ENCODE results near the gene RERE. TPM values are rescaled to one million over a fixed set of nuclear protein-coding genes. Genes with fewer than 3 reads are reported as not detected.

The RERE gene
- total RNA-seq, 4 donors from 2014 or later: 86.4 to 111 (median 103) TPM

- Histone ChIP-seq H3K27me3 (peaks cover 0 to 11% of the 10 kb centered on the region in 2 donors), H3K4me1 (peaks cover 0 to 29% (median 9%) of the 10 kb centered on the region in 4 donors), H3K36me3 (no peaks in the 10 kb centered on the region), H3K9me3 (no peaks in the 10 kb centered on the region), H3K4me3 (no peak overlapping the region), H3K27ac (no peak overlapping the region)
- no peak for DNase-seq (ENCODE audit: low spot score in 2 of 2)
- 88 to 95% methylated on average over 11 to 14 of the region's 14 CpGs for WGBS, 2 donors
- TF ChIP-seq EP300 (IDR thresholded peaks at IDR 0.05) (no peak), POLR2A (IDR thresholded peaks at IDR 0.05) (no peak)
- TF ChIP-seq, protein P1, sequence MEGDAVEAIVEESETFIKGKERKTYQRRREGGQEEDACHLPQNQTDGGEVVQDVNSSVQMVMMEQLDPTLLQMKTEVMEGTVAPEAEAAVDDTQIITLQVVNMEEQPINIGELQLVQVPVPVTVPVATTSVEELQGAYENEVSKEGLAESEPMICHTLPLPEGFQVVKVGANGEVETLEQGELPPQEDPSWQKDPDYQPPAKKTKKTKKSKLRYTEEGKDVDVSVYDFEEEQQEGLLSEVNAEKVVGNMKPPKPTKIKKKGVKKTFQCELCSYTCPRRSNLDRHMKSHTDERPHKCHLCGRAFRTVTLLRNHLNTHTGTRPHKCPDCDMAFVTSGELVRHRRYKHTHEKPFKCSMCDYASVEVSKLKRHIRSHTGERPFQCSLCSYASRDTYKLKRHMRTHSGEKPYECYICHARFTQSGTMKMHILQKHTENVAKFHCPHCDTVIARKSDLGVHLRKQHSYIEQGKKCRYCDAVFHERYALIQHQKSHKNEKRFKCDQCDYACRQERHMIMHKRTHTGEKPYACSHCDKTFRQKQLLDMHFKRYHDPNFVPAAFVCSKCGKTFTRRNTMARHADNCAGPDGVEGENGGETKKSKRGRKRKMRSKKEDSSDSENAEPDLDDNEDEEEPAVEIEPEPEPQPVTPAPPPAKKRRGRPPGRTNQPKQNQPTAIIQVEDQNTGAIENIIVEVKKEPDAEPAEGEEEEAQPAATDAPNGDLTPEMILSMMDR (IDR thresholded peaks at IDR 0.05): no peak
Observed at GRCh38 chr1:8315573-8316475, 501.6 kb downstream of the RERE start.

DNA sequence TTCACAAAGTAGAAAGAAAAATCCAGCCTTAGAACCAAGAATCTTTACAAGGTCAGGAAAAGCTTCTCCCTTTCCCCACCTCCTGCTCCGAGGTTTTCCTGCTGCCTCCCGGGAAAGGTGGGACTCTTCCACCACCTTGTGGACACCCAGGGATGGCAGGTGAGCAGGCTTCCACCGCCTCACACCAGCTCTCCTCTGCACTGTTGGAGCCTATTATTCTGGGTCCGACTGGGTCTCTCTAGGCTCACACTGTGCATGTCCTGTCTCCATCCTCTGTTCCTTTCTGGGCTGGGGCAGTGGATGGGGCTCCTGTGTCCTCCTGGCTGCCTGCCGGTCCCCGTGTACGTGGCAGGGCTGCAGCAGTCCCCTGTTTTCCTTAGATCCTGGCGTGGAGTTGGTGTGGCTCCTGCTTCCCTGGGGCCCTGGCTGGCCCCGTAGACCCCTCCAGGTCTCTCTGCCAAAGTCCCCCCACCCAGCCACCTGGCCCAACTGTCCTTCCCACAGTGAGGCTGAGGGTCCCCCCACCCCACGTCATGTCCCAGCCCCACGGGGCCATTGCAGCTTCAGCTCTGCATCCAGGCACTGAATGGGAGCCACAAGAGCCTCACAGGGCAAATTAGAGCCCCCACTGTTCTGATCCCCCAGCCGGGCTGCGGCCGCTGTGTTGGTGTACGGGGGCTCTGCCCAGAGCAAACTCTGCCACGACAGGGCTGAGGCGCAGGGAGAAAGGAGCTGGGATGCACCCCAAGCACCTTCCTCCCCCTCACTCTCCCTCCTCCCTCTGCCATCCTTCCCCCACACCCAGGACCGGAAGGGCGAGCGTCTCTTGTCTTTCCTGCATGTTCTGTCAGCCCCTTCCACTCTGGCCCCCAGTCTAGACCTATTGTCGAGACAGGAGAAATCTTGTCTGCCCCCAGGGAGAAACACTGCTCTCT, 502.8 kb downstream of the RERE start:
- Histone ChIP-seq H3K9me3 (no peaks in the 10 kb centered on the region), H3K4me1 (peaks cover 0 to 29% (median 9%) of the 10 kb centered on the region in 4 donors), H3K4me3 (no peak overlapping the region), H3K27ac (peak overlapping the region in 1 of 4 donors; percentile 13), H3K36me3 (no peaks in the 10 kb centered on the region), H3K27me3 (peaks cover 0 to 11% of the 10 kb centered on the region in 2 donors)
- TF ChIP-seq, protein P1 (IDR thresholded peaks at IDR 0.05): peak; percentile 60 to 91 (median 72)
- peak in 1 of 2 donors; percentile 49 for TF ChIP-seq EP300 (IDR thresholded peaks at IDR 0.05)
- TF ChIP-seq POLR2A (IDR thresholded peaks at IDR 0.05): no peak
- peak; percentile 48 to 68 for DNase-seq (ENCODE audit: low spot score in 2 of 2)
- WGBS, 2 donors: 26% methylated on average over 18 to 20 of the region's 21 CpGs

DNA sequence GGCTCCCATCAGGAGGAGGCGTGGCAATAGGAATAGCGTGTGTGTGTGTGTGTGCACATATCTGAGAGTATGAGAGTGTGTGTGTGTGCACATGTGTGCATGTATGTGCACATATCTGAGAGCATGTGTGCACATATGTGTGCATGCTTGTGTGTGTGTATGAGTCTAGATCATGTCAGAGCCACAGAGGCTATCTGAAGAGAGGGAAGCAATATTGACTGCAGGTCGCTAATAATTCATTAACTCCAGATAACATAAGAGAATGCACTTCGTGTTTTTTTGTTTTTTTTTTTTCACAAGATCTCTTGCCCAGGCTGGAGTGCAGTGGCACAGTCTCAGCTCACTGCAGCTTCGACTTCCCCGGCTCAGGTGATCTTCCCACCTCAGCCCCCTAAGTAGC, 504.2 kb downstream of the RERE start:
- WGBS, 2 donors: 84 to 89% methylated on average over 6 of the region's 6 CpGs
- TF ChIP-seq POLR2A (IDR thresholded peaks at IDR 0.05) (no peak), EP300 (IDR thresholded peaks at IDR 0.05) (no peak)
- TF ChIP-seq, protein P1 (IDR thresholded peaks at IDR 0.05): no peak
- H3K36me3 ChIP-seq: no peaks in the 10 kb centered on the region
- no peak for DNase-seq (ENCODE audit: low spot score in 2 of 2)
- H3K27me3 ChIP-seq: peaks cover 0 to 11% of the 10 kb centered on the region in 2 donors
- no peak overlapping the region for H3K4me3 ChIP-seq
- no peaks in the 10 kb centered on the region for H3K9me3 ChIP-seq
- H3K27ac ChIP-seq: no peak overlapping the region
- peaks cover 0 to 22% (median 4%) of the 10 kb centered on the region in 4 donors for H3K4me1 ChIP-seq

DNA sequence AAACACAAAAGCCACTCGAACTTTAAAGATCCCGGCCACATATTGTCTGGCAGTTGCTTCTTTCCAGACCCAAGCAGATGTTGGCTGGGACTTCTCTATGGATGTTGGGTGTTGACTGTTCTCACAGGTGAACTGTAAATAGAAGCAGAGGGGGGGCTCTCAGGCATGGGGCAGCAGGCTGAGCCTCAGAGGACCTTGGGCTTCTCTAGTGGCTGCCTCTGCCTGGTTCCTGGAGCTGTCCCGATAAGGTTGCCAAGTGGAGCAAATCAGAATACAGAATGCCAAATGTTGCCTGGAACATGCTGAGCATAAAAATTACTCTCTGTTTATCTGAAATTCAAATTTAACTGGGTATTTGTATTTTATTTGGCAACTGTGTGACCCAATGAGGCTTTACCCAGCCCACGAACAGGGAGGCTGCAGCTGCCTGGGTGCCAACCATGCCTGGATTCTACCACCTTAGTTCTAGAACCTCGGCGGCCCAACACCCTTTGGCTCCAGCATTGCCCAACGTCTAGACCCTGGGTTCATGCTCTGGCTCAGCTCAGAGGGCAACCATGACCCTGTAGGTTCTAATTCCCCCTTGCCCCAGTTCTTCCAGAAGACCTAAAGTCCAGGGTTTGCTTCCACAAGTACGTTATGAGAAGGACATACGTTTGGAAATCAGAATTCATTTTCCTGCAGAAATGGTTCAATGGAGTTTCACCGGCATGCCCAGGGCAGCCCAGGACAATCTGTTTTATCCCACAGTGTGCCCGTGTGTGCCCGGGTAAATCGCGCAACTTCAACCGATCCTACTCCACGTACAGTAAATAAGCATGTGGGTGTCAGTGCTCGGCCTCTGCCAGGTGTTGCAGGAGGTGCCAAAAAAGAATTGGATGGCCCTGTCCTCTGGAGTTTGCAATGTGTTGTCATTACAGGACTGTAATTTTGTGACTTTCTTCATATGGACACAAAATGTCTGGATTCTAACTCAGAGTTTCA, 504.9 kb downstream of the RERE start:
- H3K4me1 ChIP-seq: peaks cover 0 to 15% (median 2%) of the 10 kb centered on the region in 4 donors
- H3K9me3 ChIP-seq: no peaks in the 10 kb centered on the region
- no peak overlapping the region for H3K4me3 ChIP-seq
- DNase-seq (ENCODE audit: low spot score in 2 of 2): no peak
- TF ChIP-seq, protein P1 (IDR thresholded peaks at IDR 0.05): no peak
- TF ChIP-seq POLR2A (IDR thresholded peaks at IDR 0.05) (no peak), EP300 (IDR thresholded peaks at IDR 0.05) (no peak)
- WGBS, 2 donors: 87% methylated on average over 17 of the region's 17 CpGs
- no peak overlapping the region for H3K27ac ChIP-seq
- H3K27me3 ChIP-seq: peaks cover 0 to 11% of the 10 kb centered on the region in 2 donors
- H3K36me3 ChIP-seq: no peaks in the 10 kb centered on the region
